HCT116 (cell line): ENCODE data around the gene RPN1. TPM values are rescaled to one million over a fixed set of nuclear protein-coding genes. Genes with fewer than 3 reads are reported as not detected.

Experiments
- ATAC-seq: fragments of 200-7000 bp; cut with Tn5 transposase; 2 replicates; pipeline ENCODE4 v1.9.1; 2020; ENCODE audit warnings: mild to moderate bottlenecking, moderate library complexity
- BruUV-seq: library from RNA; stranded (reverse); fragments of 400-500 nt; replicated peaks from 2 replicates; lab custom pipeline; 2021; lab: Mats Ljungman, UMichigan
- CTCF ChIA-PET: fragments of 300-600 bp; sonication (Branson Sonifier 250); formaldehyde crosslinking; loops from one replicate; lab custom pipeline; 2021; ENCODE audit warnings: antibody characterized with exemption; lab: Charles Lee
- POLR2A ChIA-PET: fragments of 300-600, 350-600 bp; sonication (Branson Sonifier 250); formaldehyde crosslinking; loops from one replicate; lab custom pipeline; 2021; ENCODE audit warnings: antibody characterized with exemption; lab: Charles Lee
- RAD21 ChIA-PET, 2 experiments: fragments of 300-600 bp; sonication (Branson Sonifier 250); formaldehyde crosslinking; loops; one replicate each; lab custom pipeline; 2023; ENCODE audit warnings: low total read pairs in 2 of 2; ENCODE audit not compliant: uncharacterized antibody in 2 of 2, unreplicated experiment in 2 of 2, low non-redundant PET in 1 of 2; lab: Charles Lee
- DNase-seq: peaks from one replicate; pipeline ENCODE4 v3.0.0-alpha.2; 2010; ENCODE audit warnings: low read depth, low spot score
- H2AFZ ChIP-seq: fragments of 200-600 bp; shearing (Covaris generic), sonication (generic); 2 replicates; pipeline ENCODE4 v1.6.1; 2017; ENCODE audit warnings: low read depth, mixed run types, mixed read lengths, antibody characterized with exemption, low read length; ENCODE audit not compliant: poor library complexity, severe bottlenecking
- H3K27ac ChIP-seq: 2 replicates; pipeline ENCODE4 v1.5.1; 2012; ENCODE audit warnings: low read depth, low read length
- H3K27me3 ChIP-seq: fragments of 200-600 bp; sonication (generic); 2 replicates; pipeline ENCODE4 v1.6.1; 2016; ENCODE audit warnings: mixed run types, low read length, mixed read lengths; ENCODE audit not compliant: insufficient read depth
- H3K36me3 ChIP-seq, 2 experiments: fragments of 200-500 bp in 1 of 2; fragments of 200-600 bp in 1 of 2; sonication (Bioruptor generic) in 1 of 2; sonication (generic) in 1 of 2; 2 replicates each; pipeline versions ENCODE4 v1.5.1 to v1.6.1; 2014 to 2016; ENCODE audit warnings: low read length in 2 of 2, inconsistent platforms in 1 of 2, mixed read lengths in 1 of 2, mixed run types in 1 of 2; ENCODE audit not compliant: insufficient read depth in 2 of 2, control insufficient read depth in 1 of 2
- H3K4me1 ChIP-seq, 2 experiments: fragments of 200-600 bp in 1 of 2; sonication (generic) in 1 of 2; 2 replicates each; pipeline versions ENCODE4 v1.5.1 to v1.6.1; 2012 to 2017; ENCODE audit warnings: low read length in 2 of 2, inconsistent platforms in 1 of 2, mild to moderate bottlenecking in 1 of 2, mixed read lengths in 1 of 2, mixed run types in 1 of 2, moderate library complexity in 1 of 2; ENCODE audit not compliant: insufficient read depth in 2 of 2, control insufficient read depth in 1 of 2
- H3K4me2 ChIP-seq: fragments of 200-600 bp; sonication (generic); 2 replicates; pipeline ENCODE4 v1.6.1; 2017; ENCODE audit warnings: mixed run types, low read length, mixed read lengths
- H3K4me3 ChIP-seq, 2 experiments: fragments of 200-600 bp in 1 of 2; sonication (generic) in 1 of 2; replicated peaks in 1 of 2; 2 replicates each; pipeline ENCODE4 v1.5.1; 2011 to 2016; ENCODE audit warnings: low read length in 2 of 2, control low read depth in 1 of 2, low read depth in 1 of 2, mild to moderate bottlenecking in 1 of 2, mixed read lengths in 1 of 2, mixed run types in 1 of 2
- H3K79me2 ChIP-seq: fragments of 200-600 bp; sonication (generic); 2 replicates; pipeline ENCODE4 v1.6.1; 2017; ENCODE audit warnings: mild to moderate bottlenecking, mixed run types, low read length, moderate library complexity, mixed read lengths; ENCODE audit not compliant: insufficient read depth
- H3K9ac ChIP-seq: fragments of 200-600 bp; sonication (generic); 2 replicates; pipeline ENCODE4 v1.6.1; 2016; ENCODE audit warnings: low read length, mixed read lengths
- H3K9me2 ChIP-seq: fragments of 200-600 bp; sonication (generic), shearing (Covaris generic); 2 replicates; pipeline ENCODE4 v1.6.1; 2017; ENCODE audit warnings: mixed run types, mild to moderate bottlenecking, moderate library complexity; ENCODE audit not compliant: insufficient read depth
- H3K9me3 ChIP-seq, 2 experiments: fragments of 200-500 bp in 1 of 2; fragments of 200-600 bp in 1 of 2; sonication (Bioruptor generic) in 1 of 2; sonication (generic) in 1 of 2; 2 replicates each; pipeline ENCODE4 v1.6.1; 2014 to 2017; ENCODE audit warnings: low read length in 2 of 2, mixed read lengths in 2 of 2, inconsistent platforms in 1 of 2, low read depth in 1 of 2, mild to moderate bottlenecking in 1 of 2, mixed run types in 1 of 2, moderate library complexity in 1 of 2; ENCODE audit not compliant: control insufficient read depth in 1 of 2, insufficient read depth in 1 of 2
- H4K20me1 ChIP-seq: fragments of 200-600 bp; sonication (generic), shearing (Covaris generic); 2 replicates; pipeline ENCODE4 v1.6.1; 2017; ENCODE audit warnings: mixed run types, mild to moderate bottlenecking, moderate library complexity; ENCODE audit not compliant: insufficient read depth
- CBX3 ChIP-seq: IDR thresholded peaks from 2 replicates; pipeline ENCODE4 v1.6.1; 2012; ENCODE audit warnings: low read depth
- FOSL1 ChIP-seq: IDR thresholded peaks from 2 replicates; pipeline ENCODE4 v1.6.1; 2012; ENCODE audit warnings: low read depth
- SIN3A ChIP-seq: IDR thresholded peaks from 2 replicates; pipeline ENCODE4 v1.6.1; 2012; ENCODE audit warnings: low read depth
- SP1 ChIP-seq: IDR thresholded peaks from 2 replicates; pipeline ENCODE4 v1.6.1; 2012; ENCODE audit warnings: low read depth
- SRF ChIP-seq: IDR thresholded peaks from 2 replicates; pipeline ENCODE4 v1.6.1; 2012; ENCODE audit warnings: low read depth
- TCF7L2 ChIP-seq: IDR thresholded peaks from 2 replicates; pipeline ENCODE4 v1.7.0; 2011; ENCODE audit warnings: borderline replicate concordance, inconsistent platforms; ENCODE audit not compliant: insufficient read depth, insufficient read length; ENCODE audit errors: extremely low read depth
- ZFX ChIP-seq: fragments of 450-650 bp; IDR thresholded peaks from 2 replicates; pipeline ENCODE4 v1.6.1; 2017
- ZNF274 ChIP-seq: fragments of 200-500 bp; sonication (Bioruptor generic); IDR thresholded peaks from 2 replicates; pipeline ENCODE4 v1.6.1; 2014; ENCODE audit warnings: mild to moderate bottlenecking, low read depth, low read length, inconsistent platforms
- intact Hi-C: fragments of 100-400 bp; cut with micrococcal nuclease; formaldehyde crosslinking; loops from 2 replicates; pipeline ENCODE4 v1.10.0; 2022
- total RNA-seq: library from RNA; stranded (reverse); gene quantifications from one replicate; pipeline ENCODE4 v1.2.1, GENCODE V29; 2021; ENCODE audit not compliant: unreplicated experiment
- TF ChIP-seq, protein P1 (sequence below): IDR thresholded peaks from 2 replicates; pipeline ENCODE4 v1.6.1; 2012; ENCODE audit warnings: low read depth
- TF ChIP-seq, protein P2 (sequence below): IDR thresholded peaks from 2 replicates; pipeline ENCODE4 v1.6.1; 2012

The RPN1 gene
- total RNA-seq, 1 experiment from 2014 or later = 218 TPM

DNA sequence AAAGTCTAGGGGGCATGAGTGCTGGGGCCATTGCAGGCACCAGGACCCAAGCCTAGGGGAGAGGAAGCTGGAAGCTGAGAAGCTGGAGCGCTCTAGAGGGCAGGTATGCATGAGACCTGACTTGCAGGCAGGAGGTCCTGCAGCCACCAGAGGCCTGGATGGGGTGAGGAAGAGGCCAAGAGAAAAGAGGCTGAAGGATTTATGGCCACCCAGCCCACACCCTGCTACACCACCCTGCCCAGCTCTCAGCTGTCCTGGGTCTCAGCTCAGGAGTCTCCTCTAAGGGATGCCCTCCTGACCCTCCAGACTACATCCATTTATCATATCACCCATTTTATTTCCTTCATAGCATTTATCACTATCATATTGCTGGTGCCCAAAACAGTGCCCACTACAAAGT, 36.5 kb downstream of the RPN1 start:
- Histone ChIP-seq H3K36me3 (peaks cover 7% of the 10 kb centered on the region in 2 experiments; a peak in 3 of 4 replicates), H3K9ac (no peak overlapping the region)
- no peak for DNase-seq
- BruUV-seq = no TSS peak
- no peak for TF ChIP-seq ZNF274
- TF ChIP-seq, all 23 proteins: peak for 0
- CTCF ChIA-PET = no interaction called here
- POLR2A ChIA-PET = no interaction called here
- Histone ChIP-seq H2AFZ (no peak overlapping the region), H3K9me2 (no peaks in the 10 kb centered on the region), H3K4me3 (no peak overlapping the region), H3K27me3 (no peaks in the 10 kb centered on the region), H3K9me3 (no peaks in the 10 kb centered on the region), H3K4me2 (no peak overlapping the region), H3K27ac (no peak overlapping the region), H3K4me1 (peaks cover 0 to 8% of the 10 kb centered on the region in 2 experiments; a peak in 2 of 4 replicates), H3K79me2 (peaks cover 22% of the 10 kb centered on the region; the same call in 1 of the 2 replicates), H4K20me1 (no peaks in the 10 kb centered on the region)
- no peak for ATAC-seq
- intact Hi-C loops = no loop called here
- RAD21 ChIA-PET = no interaction called here

DNA sequence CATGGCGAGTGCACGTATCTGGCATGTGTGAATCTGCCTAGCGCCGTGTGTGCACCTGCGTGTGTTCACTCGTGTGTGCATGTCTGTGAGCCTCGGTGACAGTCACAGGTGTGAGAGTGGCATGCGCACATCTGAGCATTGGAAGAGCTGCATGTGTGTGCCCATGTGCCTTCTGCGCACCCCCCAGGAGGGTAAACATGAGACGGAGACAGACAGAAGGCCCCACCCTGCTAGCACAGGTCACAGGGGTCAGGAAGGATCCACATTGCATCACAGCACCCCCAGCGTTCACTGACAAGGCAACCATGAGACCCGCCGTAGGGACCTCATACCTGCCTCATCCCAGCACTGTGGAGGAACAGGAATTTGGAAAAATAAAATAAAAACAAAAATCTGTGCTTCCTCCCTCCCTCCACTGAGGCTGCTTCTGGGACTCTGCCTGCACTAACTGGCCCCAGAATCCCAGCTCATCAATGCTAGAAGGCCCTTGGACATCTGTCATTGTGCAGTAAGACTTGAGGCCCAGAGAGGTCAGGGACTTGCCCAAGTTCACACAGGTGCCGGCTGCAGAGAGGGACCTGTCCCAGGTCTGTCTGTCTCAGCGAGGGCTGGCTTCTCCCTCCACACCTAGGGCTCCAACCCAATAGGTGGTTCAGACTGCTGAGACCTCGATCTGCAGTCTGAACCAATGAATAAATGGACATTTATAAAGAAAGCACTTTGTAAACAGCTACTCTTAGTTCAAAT, 37.4 kb downstream of the RPN1 start:
- POLR2A ChIA-PET = interaction anchor here (0.6 kb wide), 1 partner anchor 37 kb away, joined by 3 read pairs; the partner anchor contains the start of gene RPN1
- H3K9ac ChIP-seq = no peak overlapping the region
- intact Hi-C loops = no loop called here

More for the DNA sequence above, 37.4 kb downstream of the RPN1 start:
- H3K27me3 ChIP-seq = no peaks in the 10 kb centered on the region
- TF ChIP-seq, protein P1, sequence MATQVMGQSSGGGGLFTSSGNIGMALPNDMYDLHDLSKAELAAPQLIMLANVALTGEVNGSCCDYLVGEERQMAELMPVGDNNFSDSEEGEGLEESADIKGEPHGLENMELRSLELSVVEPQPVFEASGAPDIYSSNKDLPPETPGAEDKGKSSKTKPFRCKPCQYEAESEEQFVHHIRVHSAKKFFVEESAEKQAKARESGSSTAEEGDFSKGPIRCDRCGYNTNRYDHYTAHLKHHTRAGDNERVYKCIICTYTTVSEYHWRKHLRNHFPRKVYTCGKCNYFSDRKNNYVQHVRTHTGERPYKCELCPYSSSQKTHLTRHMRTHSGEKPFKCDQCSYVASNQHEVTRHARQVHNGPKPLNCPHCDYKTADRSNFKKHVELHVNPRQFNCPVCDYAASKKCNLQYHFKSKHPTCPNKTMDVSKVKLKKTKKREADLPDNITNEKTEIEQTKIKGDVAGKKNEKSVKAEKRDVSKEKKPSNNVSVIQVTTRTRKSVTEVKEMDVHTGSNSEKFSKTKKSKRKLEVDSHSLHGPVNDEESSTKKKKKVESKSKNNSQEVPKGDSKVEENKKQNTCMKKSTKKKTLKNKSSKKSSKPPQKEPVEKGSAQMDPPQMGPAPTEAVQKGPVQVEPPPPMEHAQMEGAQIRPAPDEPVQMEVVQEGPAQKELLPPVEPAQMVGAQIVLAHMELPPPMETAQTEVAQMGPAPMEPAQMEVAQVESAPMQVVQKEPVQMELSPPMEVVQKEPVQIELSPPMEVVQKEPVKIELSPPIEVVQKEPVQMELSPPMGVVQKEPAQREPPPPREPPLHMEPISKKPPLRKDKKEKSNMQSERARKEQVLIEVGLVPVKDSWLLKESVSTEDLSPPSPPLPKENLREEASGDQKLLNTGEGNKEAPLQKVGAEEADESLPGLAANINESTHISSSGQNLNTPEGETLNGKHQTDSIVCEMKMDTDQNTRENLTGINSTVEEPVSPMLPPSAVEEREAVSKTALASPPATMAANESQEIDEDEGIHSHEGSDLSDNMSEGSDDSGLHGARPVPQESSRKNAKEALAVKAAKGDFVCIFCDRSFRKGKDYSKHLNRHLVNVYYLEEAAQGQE = no peak
- TF ChIP-seq SRF = no peak
- TF ChIP-seq SIN3A = no peak
- TF ChIP-seq, protein P2, sequence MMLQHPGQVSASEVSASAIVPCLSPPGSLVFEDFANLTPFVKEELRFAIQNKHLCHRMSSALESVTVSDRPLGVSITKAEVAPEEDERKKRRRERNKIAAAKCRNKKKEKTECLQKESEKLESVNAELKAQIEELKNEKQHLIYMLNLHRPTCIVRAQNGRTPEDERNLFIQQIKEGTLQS = no peak
- TF ChIP-seq SP1 = no peak
- no peak for TF ChIP-seq ZNF274
- no peak for TF ChIP-seq ZFX
- no peak for TF ChIP-seq FOSL1
- no peak for TF ChIP-seq CBX3
- TF ChIP-seq TCF7L2 = no peak
- H3K4me1 ChIP-seq = peaks cover 0 to 9% of the 10 kb centered on the region in 2 experiments; a peak in 1 of 4 replicates
- no peak overlapping the region for H3K4me3 ChIP-seq
- H3K9me3 ChIP-seq = no peaks in the 10 kb centered on the region
- ChIA-PET CTCF (no interaction called here), RAD21 (no interaction called here)
- ATAC-seq = no peak
- no peaks in the 10 kb centered on the region for H4K20me1 ChIP-seq
- H3K4me2 ChIP-seq = no peak overlapping the region
- H2AFZ ChIP-seq = no peak overlapping the region
- no peak overlapping the region for H3K27ac ChIP-seq
- H3K36me3 ChIP-seq = peaks cover 0 to 2% of the 10 kb centered on the region in 2 experiments; a peak in 3 of 4 replicates
- no TSS peak for BruUV-seq
- H3K79me2 ChIP-seq = peaks cover 19% of the 10 kb centered on the region; the same call in 1 of the 2 replicates
- no peak for DNase-seq
- H3K9me2 ChIP-seq = no peaks in the 10 kb centered on the region
